ENCODE results near the gene IGF1R. TPM values are rescaled to one million over a fixed set of nuclear protein-coding genes. Genes with fewer than 3 reads are reported as not detected.

IGF1R gene
- total RNA-seq, 6 donors from 2014 or later: 31.0 to 142 (median 63.8) TPM

GRCh38 chr15:98722645-98723044 lies 74.3 kb downstream of the IGF1R start:
- H3K4me1 ChIP-seq: peaks cover 26 to 53% (median 38%) of the 10 kb centered on the region in 4 donors
- no peak overlapping the region for H3K27ac ChIP-seq

GRCh38 chr15:98723195-98723594 lies 74.9 kb downstream of the IGF1R start:
- Histone ChIP-seq H3K4me1 (peaks cover 30 to 53% (median 37%) of the 10 kb centered on the region in 4 donors), H3K27me3 (no peaks in the 10 kb centered on the region), H3K36me3 (no peaks in the 10 kb centered on the region), H3K4me3 (no peak overlapping the region), H3K27ac (no peak overlapping the region), H3K9me3 (no peaks in the 10 kb centered on the region)
- DNase-seq (no peak), ATAC-seq (ENCODE audit: low FRiP score in 2 of 2) (no peak)
- no peak for TF ChIP-seq POLR2AphosphoS5 (IDR thresholded peaks at IDR 0.05)
- no peak for TF ChIP-seq EP300 (IDR thresholded peaks at IDR 0.05)
- no peak for TF ChIP-seq CTCF (IDR thresholded peaks at IDR 0.05)
- TF ChIP-seq POLR2A (IDR thresholded peaks at IDR 0.05): no peak
- 64 to 71% methylated on average over 3 of the region's 3 CpGs for WGBS, 2 donors

More at GRCh38 chr15:98722645-98723044, 74.3 kb downstream of the IGF1R start:
- H3K4me3 ChIP-seq: no peak overlapping the region
- 81 to 91% methylated on average over 3 of the region's 3 CpGs for WGBS, 2 donors
- no peak for DNase-seq
- no peaks in the 10 kb centered on the region for H3K9me3 ChIP-seq
- TF ChIP-seq POLR2A (IDR thresholded peaks at IDR 0.05): no peak
- TF ChIP-seq EP300 (IDR thresholded peaks at IDR 0.05): no peak
- no peak for TF ChIP-seq CTCF (IDR thresholded peaks at IDR 0.05)
- TF ChIP-seq POLR2AphosphoS5 (IDR thresholded peaks at IDR 0.05): no peak
- H3K27me3 ChIP-seq: no peaks in the 10 kb centered on the region
- no peak for ATAC-seq (ENCODE audit: low FRiP score in 2 of 2)
- no peaks in the 10 kb centered on the region for H3K36me3 ChIP-seq

- ATAC-seq (ENCODE audit: low FRiP score in 2 of 2): no peak
- WGBS, 2 donors: 75 to 84% methylated on average over 1 of the region's 1 CpG
- no peak for TF ChIP-seq POLR2AphosphoS5 (IDR thresholded peaks at IDR 0.05)
- no peak for TF ChIP-seq CTCF (IDR thresholded peaks at IDR 0.05)
- no peak for TF ChIP-seq EP300 (IDR thresholded peaks at IDR 0.05)
- no peak for TF ChIP-seq POLR2A (IDR thresholded peaks at IDR 0.05)
Observed at GRCh38 chr15:98724048-98724447, 75.7 kb downstream of the IGF1R start.

GRCh38 chr15:98724494-98724893 lies 76.2 kb downstream of the IGF1R start:
- Histone ChIP-seq H3K9me3 (no peaks in the 10 kb centered on the region), H3K27ac (no peak overlapping the region), H3K27me3 (no peaks in the 10 kb centered on the region), H3K4me3 (no peak overlapping the region), H3K36me3 (no peaks in the 10 kb centered on the region), H3K4me1 (peaks cover 24 to 53% (median 35%) of the 10 kb centered on the region in 4 donors)
- ATAC-seq (ENCODE audit: low FRiP score in 2 of 2): no peak
- TF ChIP-seq EP300 (IDR thresholded peaks at IDR 0.05) (no peak), CTCF (IDR thresholded peaks at IDR 0.05) (no peak), POLR2A (IDR thresholded peaks at IDR 0.05) (no peak), POLR2AphosphoS5 (IDR thresholded peaks at IDR 0.05) (no peak)
- DNase-seq: no peak
- 84 to 90% methylated on average over 9 of the region's 9 CpGs for WGBS, 2 donors

More at GRCh38 chr15:98724048-98724447, 75.7 kb downstream of the IGF1R start:
- H3K27me3 ChIP-seq: no peaks in the 10 kb centered on the region
- no peak overlapping the region for H3K4me3 ChIP-seq
- no peaks in the 10 kb centered on the region for H3K36me3 ChIP-seq
- peaks cover 28 to 53% (median 36%) of the 10 kb centered on the region in 4 donors for H3K4me1 ChIP-seq
- no peak for DNase-seq
- no peaks in the 10 kb centered on the region for H3K9me3 ChIP-seq
- H3K27ac ChIP-seq: no peak overlapping the region

GRCh38 chr15:98725874-98726273 lies 77.5 kb downstream of the IGF1R start:
- Histone ChIP-seq H3K4me1 (peaks cover 29 to 54% (median 37%) of the 10 kb centered on the region in 4 donors), H3K27me3 (no peaks in the 10 kb centered on the region), H3K4me3 (no peak overlapping the region), H3K27ac (no peak overlapping the region), H3K9me3 (no peaks in the 10 kb centered on the region), H3K36me3 (no peaks in the 10 kb centered on the region)
- WGBS, 2 donors: 76 to 80% methylated on average over 5 of the region's 5 CpGs
- ATAC-seq (ENCODE audit: low FRiP score in 2 of 2) (no peak), DNase-seq (no peak)
- no peak for TF ChIP-seq POLR2A (IDR thresholded peaks at IDR 0.05)
- no peak for TF ChIP-seq EP300 (IDR thresholded peaks at IDR 0.05)
- no peak for TF ChIP-seq POLR2AphosphoS5 (IDR thresholded peaks at IDR 0.05)
- TF ChIP-seq CTCF (IDR thresholded peaks at IDR 0.05): no peak
